Measurements from ENCODE around the gene MPIG6B.

The MPIG6B gene

DNA sequence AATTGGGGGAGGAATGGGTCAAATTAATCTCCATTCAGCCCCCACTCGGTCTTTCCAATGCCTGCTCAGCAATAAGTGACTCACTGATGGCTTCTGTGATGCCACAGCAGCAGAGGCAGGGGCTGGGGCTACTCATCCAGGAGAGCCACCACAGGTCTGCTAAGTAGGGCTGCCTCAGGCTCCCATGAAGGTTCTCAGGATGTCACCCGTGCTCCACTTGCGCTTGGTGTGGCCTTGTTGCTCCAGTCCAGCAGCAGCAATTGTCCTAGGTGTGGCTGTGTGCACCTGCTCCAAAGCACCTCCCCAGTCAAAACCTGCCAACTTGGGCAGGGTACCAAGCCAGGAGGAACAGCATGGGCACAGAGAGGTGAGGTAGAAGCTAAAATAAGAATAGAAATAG lies 1.0 kb upstream of the MPIG6B start:
- no peak for DNase-seq

DNA sequence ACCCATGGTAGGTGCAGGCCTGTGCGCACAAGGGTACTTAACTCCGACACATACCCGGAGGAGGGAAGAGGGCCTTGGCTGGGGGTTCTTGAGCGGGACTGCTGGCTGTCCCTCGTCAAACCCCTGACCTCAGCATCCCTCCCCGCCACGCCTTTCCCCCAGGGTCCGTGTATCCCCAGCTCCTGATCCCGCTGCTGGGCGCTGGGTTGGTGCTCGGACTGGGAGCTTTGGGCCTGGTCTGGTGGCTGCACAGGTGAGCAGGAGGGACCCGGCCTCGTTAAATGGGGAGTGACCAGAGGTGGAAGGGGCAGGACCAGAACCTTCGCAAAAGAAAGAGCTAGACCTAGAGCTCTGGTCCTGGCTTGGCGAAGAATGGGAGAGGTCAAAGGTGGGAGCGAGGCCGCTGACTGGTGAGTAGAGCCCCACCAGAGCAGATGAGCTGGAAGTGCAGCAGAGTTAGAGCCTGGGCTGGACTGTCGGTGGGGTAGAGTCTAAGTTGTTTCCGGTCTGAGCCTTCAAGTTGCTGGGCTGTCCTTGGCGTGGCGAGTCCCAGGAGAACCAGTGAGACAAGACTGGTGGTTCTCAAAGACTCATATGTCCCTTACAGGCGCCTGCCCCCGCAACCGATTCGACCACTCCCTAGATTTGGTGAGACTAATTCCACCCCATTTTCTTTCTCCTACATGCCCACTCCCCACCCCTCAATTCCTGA lies 963 bp downstream of the MPIG6B start:
- DNase-seq = no peak

DNA sequence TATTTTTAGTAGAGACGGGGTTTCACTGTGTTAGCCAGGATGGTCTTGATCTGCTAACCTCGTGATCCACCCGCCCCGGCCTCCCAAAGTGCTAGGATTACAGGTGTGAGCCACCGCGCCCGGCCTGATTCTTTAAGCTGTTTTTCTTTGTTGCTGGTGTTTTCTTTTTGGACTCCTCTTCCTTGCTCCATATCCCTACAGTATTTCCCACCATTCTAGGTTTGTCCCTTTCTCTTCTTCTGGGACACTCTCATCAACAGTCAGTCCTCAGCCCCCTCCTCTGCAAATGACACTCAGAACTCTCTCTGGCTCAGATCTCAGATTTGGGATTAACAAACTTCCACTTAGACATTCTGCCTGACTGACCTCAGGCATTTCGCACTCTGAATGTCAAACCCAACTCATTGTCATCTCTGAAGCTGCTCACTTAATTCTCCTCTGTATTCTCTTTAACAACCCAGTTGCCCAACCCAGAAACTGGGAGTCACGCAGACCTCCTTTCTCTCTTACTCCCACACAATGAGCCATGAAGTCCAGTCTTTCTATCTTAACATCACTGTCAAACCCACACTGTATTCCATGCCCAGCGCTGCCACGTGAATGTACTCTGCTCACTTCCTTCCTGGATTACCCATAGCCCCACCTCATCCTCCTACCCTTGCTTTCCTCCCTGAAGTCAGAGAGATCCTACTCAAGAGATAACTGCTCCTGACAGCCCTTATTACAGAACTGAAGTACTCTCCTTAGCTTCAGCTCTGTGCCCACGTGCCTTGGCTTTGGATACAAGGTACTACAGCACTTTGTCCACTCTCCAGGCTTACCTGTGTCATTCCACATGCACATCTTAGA lies 2.6 kb downstream of the MPIG6B start:
- DNase-seq = no peak

DNA sequence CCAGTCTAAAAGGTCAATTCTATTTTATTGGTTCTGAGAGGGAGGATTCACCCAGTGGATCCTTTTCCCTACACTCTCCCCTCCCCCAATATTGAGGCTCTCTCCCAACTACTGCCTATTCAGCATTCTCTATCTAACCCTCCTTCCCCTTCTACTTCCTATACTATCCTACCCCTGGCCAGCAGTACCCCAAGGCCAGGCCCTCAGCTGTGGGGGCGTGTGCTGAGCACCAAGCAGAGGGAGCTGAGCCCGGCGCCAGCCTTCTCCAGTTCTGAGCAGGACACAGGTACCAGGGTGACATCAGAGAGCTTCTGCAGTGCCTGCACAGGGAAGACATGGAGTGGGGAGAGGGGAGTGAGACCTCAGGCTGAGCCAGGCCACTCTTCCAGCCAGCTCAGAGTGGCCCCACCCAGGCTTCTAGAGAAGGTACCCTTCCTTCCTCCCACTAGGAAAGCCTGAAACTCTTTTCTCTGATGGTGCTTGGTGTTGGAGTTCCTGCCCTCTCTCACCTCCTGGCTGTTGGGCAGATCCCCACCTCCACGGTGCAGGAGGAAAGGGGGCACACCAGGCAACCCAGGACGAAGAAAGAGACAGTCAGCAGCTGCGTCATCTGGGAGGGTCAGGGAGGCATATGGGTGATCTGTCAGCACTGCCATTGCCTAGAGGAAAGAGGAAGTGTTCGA lies 4.0 kb downstream of the MPIG6B start:
- no peak for DNase-seq

DNA sequence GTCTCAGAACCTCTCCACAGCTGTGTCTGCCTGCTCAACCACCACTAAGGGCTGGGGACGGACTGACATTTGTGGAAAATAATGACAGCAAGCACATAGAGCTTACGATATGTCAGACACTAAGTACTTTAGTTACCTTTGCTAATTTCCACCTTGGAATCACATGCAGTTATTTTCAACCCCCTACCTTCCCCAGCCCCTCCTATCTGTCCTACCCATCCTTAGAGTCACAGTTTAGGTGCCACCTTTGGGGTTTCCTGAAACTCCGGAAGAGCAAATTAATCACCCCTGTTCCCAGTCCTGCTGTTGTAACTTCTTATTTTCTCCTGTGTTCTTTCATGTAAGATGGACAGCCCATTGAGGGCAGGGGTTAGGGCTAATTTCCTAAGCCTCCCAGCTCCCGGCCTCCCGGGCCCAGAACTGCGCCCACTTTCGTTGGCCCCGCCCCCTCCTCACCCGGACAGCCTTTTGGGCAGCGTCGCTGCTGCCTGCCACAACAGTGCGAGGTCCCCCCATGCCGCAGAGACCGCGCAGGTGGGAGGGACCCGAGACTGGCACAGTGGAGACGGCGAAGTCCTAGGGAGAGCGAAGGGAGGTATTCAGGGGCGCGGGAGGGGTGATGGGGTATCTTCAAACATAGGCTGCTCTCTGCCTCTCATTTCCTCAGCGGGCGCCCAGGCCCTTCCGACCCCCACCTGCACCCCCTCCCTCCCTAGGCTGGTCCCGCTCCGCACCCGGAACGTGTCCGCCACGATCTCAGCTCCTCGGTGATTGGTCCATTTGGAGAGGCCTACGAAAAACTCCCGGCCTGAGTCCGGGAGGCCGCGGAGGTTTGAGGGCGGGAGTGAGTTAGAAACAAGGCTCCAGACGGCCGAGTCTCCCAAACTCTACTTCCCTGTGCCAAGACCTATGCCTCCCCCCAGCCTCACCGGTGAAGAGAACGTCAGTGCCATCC lies 4.8 kb downstream of the MPIG6B start:
- no peak for DNase-seq

DNA sequence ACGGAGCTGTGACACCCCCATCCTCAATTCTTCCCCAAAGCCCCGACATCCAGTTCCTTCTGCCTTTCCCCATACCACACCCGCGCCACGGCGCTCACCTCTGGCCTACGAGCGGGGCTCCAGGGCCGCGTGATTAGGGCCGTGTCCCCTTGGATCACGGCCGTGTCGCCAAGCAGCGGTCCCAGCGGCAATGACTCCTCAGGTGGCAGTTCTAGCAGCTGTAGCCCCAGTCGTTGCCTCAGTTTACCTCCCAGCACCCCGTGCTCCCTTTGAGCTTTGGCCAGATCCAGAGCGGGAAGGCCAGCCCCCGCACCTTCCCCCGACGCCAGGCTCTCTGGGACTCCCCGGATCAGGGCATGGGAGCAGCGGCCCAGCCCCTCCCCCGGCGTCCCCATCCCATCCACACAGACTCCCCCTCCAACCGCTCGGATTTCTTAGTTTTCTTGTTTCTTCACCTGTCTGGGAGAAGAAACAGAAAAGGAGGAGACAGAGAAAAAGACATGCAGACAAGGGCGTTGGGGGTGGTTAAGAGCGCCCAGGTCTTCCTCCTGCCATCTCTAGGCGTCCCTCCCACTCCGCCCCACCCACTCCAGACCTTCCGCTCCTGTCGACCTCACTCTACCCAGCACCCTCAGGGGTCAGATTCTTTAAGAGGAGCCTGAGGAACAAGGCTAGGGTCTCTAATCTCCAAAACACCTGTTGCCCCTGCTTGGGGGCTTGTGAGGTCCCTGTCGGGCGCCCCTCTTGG lies 5.8 kb downstream of the MPIG6B start, which contains the start of gene DDAH2:
TSS of gene DDAH2 (minus strand) at position 533 of the 748 bp plus-strand sequence. CDS start at position 395, 138 bp downstream.
- no peak for DNase-seq

DNA sequence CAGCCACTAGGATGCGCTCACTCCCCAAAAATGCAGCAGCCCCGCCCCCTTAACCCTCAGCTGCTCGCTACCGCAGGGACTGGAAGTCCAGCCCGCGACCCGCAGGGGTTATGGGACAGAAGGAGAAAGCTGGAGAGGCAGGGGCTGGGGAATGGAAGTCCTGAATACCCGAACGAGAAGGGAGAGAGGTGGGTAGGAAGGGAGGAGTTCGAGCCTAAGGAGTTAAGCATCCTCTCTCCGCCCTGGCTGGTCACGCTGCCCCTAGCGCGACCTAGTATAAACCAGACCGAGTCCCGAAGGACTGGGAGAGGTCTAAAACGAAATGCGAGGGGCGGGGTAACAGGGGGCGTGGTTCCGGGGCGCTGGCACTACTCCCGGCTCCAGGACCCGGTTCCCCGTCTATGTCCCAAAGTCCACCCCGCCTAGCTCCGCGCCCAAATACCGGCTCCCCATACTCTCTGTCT lies 6.4 kb downstream of the MPIG6B start:
- peak; percentile 85 for DNase-seq

DNA sequence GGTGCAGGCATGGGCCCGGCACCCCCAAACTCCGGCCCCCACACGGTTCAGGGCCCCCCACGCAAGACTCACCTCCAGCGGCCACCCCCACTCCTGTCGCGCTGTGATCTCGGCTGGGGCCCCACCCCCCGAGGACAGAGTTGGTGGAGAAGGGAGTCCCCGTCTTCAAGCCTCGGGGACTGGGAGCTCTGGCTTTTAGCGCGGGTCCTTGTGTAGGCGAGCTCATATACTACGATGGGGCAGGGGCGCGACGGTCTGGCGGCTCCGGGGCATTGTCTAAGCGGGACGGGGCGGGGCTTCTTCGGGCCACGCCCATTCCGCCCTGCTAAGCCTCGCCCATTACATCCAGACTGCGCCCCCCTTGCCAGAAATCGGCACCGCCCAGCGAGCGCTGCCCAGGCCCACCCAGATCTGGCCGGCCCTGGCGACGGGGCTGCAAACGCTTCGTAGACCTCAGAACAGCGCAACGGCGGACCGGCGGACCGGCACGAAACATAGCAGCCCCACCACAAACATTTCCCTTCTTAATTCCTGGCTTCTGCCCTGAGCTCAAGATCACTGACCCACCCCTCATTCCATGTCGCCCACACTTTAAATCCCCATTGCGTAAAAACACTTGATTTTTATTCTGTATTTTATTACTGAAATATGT lies 6.9 kb downstream of the MPIG6B start:
- DNase-seq = peak; percentile 81

DNA sequence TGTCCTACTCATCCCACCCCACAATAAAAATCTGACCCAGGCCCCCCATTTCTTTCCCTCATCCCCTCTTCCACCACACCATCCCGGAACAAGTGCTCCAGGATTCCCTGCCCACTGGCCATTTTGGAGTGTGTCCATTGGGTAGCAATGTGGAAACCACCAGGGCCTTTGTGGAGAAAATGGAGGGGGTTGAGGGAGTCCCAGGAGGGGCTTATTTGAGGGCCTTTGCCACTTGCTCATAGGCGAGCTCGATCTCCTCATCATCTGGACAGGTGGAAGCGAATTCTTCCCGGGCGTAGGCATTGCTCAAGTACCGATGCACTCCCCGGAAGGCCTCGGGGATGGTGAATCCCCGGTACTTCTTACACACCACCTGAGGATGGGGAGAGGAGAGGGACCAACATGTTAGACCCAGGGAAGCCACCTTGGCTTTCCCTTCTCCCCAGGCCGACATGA lies 7.5 kb downstream of the MPIG6B start:
- no peak for DNase-seq

DNA sequence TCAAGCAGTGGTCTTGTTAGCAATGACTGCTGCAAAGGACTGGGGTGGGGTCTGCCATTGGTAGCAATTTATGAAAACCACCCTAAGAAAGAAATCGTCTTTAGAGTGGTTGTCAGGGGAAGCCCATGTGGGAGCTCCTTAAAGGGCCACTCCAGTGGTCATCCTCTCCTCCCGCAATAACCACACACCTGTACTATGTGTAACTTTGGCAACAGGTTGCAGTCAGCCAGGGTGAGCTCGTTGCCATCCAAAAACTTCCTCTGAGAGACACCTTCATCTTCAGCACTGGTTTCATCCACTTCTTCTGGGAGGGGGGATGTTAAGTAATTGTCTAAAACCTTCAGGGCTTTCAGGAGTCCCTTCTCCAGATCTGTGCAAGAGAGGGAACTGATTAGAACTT lies 8.9 kb downstream of the MPIG6B start:
- no peak for DNase-seq

DNA sequence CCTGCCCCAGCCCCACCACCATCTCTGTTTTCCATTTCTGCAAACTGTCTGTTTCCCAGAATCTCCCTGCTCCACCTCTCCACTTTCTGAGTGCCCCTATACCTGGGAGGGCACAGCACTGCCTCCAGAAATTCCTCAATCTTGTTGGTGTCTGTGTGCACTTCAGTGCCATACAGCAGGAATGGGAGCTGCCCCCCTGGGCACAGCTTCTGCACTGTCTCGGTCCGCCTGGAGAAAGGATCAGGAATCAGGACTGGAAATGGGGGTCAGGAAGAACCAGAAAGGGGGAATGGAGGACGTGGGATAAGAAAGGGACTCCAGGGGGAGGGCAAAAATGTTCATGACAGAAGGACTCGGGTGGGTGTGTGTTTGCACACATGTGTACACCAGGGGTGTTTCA lies 10.6 kb downstream of the MPIG6B start:
- no peak for DNase-seq

DNA sequence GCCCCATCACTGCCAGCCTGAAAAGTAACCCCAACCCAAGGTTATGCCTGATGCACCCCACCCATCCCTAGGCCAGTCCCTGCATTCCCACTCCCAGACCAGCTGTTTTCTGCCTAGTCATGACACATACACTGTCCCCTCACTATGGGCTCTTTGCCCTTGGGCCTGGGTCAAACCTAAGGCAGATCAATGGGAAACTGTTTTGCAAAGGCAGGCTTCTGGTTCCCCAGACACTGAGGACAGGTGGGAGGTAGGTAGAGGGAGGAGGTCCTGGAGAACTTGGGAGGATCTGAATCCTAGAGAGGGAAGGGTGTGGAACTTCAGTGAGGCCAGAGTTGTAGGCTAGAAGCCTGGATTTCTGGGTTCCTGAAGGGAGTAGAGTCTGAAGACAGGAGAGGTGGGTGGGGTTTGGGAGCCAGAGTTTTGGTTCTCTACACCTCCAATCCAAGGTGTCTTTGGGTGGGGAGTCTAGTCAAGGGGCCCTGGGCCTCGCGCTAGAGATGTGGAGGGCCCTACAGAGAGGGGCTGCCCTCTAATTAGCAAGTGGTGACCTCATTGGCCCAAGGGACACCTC lies 11.2 kb downstream of the MPIG6B start:
- no peak for DNase-seq

DNA sequence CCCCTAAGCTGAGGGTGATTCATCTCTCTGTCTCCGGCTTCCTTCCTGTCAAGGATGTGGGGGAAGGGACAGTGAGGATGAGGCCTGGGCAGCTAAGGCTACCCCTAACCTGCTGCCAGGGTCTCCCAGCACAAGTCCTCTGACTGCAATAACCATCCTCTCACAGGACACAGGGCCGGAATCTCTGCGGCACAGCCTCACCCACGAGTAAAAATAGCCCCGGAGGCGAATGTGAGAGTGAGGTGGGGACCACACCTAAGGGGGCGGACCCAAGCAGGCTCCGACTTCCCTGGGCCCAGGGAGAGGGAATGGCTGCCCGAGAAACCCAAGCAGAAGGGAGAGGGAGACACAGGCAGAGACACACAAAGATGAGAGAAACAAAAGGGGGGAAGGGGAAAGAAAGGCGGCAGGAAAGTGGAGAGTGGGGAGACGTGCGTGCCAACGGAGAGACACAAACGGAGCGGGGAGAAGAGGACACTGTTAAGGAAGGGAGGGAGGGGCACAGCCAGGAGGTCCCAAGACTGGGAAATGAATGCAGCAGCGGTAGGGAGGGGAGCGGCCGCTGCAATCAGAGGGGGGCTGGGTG lies 11.7 kb downstream of the MPIG6B start:
- no peak for DNase-seq

DNA sequence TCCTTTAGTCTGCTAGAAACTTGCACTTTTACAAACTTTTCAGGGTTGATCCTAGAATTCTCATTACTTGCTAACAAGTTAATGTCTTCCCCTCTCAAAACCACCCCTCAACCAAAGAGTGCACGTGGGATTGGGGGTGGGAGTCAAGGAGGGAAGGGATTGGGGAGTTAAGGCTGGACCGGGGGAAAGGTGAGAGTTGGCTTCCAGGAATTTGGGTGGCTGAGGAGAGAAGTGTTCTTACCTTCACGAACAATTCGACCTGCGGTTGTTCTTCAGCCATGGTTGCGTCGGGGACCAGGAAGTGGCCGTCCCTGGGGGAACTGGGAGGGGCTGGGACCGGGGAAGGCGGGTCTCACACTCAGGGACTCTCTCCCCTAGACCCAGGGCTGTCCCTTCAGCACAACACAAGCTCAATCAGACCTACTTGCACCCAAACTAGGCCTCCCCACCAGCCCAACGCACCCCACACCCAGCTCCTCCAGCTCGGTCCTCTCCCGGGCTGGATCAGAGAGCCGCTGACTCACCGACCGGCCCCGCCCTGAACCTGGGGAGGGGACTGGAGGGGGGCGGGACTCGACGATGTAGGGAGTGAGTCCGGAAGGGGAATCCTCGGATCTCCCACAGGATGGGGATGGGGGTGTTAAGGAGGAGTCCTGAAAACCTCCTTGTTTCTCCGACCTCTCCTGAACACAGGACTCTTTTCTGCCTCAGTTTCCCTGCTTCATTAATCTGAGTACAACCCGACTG lies 13.0 kb downstream of the MPIG6B start, which contains the start of gene CLIC1:
TSS of gene CLIC1 (minus strand) at position 510 of the 747 bp plus-strand sequence. CDS start at position 280, 230 bp downstream.
- peak; percentile 71 for DNase-seq

DNA sequence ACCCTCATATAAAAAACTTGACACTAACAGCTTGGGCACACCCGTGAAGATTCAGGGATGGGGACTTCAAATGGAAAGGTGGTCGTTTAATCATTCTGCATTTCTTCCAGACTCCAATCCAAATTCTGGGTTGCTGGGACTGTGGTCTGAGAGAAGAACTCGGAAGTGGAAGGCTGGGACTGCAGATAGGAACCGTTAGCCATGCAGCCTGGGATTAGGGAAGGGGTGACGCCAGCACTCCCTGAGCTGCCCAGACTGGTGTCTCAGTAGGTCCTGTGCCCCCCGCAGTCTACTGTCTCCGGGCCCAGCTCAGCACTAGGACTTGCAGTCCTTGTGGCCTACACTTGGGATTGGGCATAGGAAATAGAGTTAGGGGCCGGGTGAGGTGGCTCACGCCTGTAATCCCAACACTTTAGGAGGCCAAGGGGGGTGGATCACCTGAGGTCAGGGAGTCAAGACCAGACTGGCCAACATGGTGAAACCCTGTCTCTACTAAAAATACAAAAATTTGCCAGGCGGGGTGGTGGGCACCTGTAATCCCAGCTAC lies 13.7 kb downstream of the MPIG6B start:
- DNase-seq = no peak

DNA sequence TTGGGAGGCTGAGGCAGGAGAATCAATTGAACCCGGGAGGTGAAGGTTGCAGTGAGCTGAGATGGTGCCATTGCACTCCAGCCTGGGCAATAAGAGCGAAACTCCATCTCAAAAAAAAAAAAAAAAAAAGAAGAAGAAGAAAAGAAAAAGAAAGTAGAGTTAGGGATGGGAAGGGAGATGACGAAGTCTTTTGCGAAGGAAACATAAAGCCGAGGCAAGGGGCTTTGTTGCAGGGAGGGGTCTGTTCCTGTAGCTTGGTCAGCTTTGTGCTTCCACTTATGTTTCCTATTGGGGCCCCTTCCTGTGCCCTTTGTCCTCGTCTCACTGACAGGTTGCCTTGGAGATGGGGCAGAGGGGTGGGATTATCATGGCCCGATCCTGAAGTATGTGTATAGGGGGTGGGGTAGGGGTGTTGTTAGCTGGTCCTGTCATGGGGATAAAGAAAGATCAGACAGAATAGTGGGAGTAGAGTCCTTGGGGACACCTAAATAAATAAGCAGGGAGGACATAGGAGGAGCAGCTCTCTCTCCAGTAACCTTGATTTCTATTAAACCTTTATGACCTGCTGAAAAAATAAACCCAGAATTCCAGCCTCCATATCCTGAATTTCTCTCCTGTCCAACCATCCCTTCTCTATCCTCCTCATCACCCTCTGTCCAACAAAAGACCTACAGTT lies 14.3 kb downstream of the MPIG6B start:
- DNase-seq = no peak

DNA sequence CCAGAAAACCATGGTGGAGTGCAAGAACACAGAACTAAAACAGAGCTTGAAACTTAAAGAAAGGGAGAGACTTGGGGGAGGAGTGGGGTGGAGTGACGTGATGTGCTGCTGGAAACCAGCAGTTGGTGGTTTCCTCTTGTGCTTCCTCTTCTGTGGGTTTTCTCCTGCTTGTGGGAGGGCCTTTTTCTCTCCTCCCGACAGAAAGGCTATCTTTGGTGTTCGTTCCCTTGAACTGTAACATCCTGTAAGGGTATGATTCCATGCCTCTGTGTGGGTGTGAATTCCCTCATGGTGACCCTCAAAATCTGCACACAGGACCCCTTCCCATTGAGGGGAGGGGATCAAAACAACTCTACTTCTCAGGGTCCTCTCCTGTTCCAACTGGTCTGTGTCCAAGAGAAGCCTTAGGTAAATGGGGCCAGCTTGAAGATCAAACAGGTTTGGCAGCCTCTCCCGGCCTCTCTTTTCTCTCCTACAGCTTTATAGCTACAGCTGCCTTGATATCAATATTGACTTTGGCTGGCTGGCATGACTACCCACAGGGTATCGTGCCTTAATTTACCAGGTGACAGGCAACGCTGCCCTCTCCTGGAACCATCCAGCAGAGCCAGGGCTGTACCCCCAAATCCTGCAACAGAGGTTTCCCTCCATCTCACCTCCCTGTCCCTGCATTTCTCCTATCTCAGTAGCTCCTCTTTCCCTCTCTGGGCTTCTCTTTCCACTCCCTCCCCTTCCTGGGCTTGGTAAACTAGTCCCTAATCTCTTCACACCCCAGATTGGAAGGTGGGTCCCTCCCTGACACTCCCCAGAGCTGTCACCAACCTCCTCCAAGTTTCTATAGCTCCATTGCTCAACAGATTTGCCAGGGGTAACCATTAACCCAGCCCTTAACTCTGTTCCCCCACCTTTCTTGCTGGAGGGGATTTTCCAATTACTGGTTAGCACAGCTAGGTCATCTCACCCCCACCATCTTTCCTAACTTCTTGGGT lies 15.1 kb downstream of the MPIG6B start:
- DNase-seq = no peak

Data from NCI-H1105 (cell line).